ENCODE results near the gene LCN9. TPM values are rescaled to one million over a fixed set of nuclear protein-coding genes. Genes with fewer than 3 reads are reported as not detected.

LCN9 gene
- total RNA-seq, 1 donor from 2014 or later, result not detected

DNA sequence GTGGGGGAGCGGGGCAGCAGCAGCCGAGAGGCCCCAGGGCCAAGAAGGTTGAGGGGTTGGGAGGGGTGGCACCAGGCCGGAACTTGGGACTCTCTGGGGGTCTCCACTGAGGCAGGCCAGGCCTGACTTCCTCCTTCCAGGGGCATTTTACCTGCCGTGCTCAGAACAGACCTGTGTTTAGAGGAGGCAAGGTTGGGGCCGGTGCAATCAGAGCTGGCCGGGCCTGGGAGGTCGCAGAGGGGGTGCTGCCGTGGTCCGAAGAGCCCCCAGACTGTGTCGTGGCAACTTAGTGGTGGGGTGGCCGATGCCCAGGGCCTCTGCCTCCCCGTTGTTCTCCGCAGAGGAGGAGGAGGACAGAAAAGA lies 45.6 kb upstream of the LCN9 start:
- H3K4me3 ChIP-seq (ENCODE audit: low read depth, low read length), result no peak overlapping the region
- no peak for DNase-seq (ENCODE audit: low read depth)
- TF ChIP-seq, protein P1, sequence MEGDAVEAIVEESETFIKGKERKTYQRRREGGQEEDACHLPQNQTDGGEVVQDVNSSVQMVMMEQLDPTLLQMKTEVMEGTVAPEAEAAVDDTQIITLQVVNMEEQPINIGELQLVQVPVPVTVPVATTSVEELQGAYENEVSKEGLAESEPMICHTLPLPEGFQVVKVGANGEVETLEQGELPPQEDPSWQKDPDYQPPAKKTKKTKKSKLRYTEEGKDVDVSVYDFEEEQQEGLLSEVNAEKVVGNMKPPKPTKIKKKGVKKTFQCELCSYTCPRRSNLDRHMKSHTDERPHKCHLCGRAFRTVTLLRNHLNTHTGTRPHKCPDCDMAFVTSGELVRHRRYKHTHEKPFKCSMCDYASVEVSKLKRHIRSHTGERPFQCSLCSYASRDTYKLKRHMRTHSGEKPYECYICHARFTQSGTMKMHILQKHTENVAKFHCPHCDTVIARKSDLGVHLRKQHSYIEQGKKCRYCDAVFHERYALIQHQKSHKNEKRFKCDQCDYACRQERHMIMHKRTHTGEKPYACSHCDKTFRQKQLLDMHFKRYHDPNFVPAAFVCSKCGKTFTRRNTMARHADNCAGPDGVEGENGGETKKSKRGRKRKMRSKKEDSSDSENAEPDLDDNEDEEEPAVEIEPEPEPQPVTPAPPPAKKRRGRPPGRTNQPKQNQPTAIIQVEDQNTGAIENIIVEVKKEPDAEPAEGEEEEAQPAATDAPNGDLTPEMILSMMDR (conservative IDR thresholded peaks at IDR 0.05; ENCODE audit: low read depth, low read length), result no peak

DNA sequence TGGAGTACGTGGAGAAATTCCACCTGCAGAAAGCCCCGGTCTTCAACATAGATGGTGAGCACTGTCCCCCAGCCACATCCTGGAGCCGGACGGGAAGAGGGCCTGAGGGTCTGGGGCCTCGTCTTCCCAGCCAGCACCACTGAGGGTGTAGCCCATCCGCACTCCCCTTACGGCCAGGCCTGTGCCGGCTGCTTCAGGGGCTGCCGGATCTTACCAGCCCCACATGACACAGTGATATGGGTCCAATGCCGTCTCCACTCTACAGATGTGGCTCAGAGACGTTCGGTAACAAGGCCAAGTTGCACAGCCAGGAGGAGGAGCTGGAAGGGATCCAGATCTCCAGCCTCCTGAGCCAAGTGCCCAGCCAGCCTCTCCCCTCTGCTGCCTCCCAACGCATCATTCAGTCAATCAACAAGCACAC lies 45.1 kb upstream of the LCN9 start:
- H3K4me3 ChIP-seq (ENCODE audit: low read depth, low read length), result no peak overlapping the region
- no peak for DNase-seq (ENCODE audit: low read depth)
- TF ChIP-seq, protein P1 (conservative IDR thresholded peaks at IDR 0.05; ENCODE audit: low read depth, low read length), result no peak

GRCh38 chr9:135618866-135619598 lies 44.1 kb upstream of the LCN9 start:
- TF ChIP-seq, protein P1 (conservative IDR thresholded peaks at IDR 0.05; ENCODE audit: low read depth, low read length), result no peak
- no peak overlapping the region for H3K4me3 ChIP-seq (ENCODE audit: low read depth, low read length)
- no peak for DNase-seq (ENCODE audit: low read depth)

DNA sequence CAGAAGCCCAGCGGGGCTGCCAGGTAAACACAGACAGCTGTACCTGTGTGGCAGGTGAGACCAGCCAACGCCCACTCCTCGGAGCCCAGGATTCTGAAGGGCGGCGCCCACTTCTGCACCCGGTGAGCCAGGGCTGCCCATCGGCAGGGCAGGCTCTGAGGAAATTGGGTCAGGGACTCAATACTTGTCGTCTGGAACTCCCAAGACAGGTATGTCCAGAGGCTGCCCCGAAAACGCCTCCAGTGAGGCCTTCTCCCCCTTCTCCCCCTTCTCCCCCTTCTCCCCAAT lies 43.6 kb upstream of the LCN9 start:
- TF ChIP-seq, protein P1 (conservative IDR thresholded peaks at IDR 0.05; ENCODE audit: low read depth, low read length), result no peak
- no peak overlapping the region for H3K4me3 ChIP-seq (ENCODE audit: low read depth, low read length)
- no peak for DNase-seq (ENCODE audit: low read depth)

DNA sequence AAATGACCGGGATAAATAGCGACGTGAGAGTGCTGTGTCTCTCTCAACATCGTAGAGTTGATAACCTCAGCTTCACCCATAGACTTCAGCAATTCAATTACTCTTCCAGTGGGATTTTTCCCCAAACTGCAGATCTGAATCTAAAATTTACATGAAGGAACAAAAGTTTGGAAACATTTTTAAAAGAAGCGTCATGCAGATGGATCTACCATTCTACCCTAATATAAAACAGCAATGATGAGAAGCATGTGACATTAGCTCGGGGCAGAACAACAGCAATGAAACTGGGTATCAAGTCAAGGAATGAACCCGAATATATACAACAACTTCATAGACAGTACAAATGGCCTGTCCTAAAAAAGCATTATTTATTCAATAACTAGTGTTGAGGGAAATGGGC lies 42.6 kb upstream of the LCN9 start:
- TF ChIP-seq, protein P1 (conservative IDR thresholded peaks at IDR 0.05; ENCODE audit: low read depth, low read length), result no peak
- no peak overlapping the region for H3K4me3 ChIP-seq (ENCODE audit: low read depth, low read length)
- DNase-seq (ENCODE audit: low read depth), result no peak

GRCh38 chr9:135622415-135623020 lies 40.6 kb upstream of the LCN9 start:
- no peak overlapping the region for H3K4me3 ChIP-seq (ENCODE audit: low read depth, low read length)
- no peak for DNase-seq (ENCODE audit: low read depth)
- TF ChIP-seq, protein P1 (conservative IDR thresholded peaks at IDR 0.05; ENCODE audit: low read depth, low read length), result no peak

DNA sequence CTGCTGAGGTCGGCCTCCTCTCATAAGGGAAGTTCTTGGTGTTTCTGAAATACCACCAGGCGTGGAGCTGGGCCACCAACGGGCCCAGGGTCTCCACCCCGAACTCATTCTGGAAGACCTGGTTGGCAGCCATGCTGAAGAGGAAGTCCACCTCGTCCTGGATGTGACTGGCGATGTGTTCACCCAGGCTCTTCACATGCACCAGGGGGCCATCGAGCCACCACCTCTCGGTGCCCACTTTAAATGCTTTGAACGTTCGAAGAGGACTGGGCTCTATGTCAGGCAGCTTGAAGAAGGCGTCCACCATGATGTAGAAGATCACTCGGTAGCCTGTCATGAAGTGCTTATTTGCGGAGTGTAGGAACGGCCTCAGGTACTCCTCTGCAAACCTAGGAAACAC lies 38.8 kb upstream of the LCN9 start:
- H3K4me3 ChIP-seq (ENCODE audit: low read depth, low read length), result no peak overlapping the region
- DNase-seq (ENCODE audit: low read depth), result no peak
- TF ChIP-seq, protein P1 (conservative IDR thresholded peaks at IDR 0.05; ENCODE audit: low read depth, low read length), result no peak
